H54 (cell line): ENCODE results near the gene ATP13A4.

Source experiments
- DNase-seq: peaks from one replicate; pipeline ENCODE4 v3.0.0; 2011; ENCODE audit warnings: low spot score, mixed read lengths; ENCODE audit not compliant: insufficient read length
- FAIRE-seq: peaks from 3 replicates; lab custom pipeline; 2011; peaks lifted over from hg19 to GRCh38; lab: Jason Lieb, UNC
- POLR2A ChIP-seq: IDR thresholded peaks from 2 replicates; pipeline ENCODE4 v1.6.1; 2011; ENCODE audit warnings: low read depth, mild to moderate bottlenecking, low read length

Gene ATP13A4

DNA sequence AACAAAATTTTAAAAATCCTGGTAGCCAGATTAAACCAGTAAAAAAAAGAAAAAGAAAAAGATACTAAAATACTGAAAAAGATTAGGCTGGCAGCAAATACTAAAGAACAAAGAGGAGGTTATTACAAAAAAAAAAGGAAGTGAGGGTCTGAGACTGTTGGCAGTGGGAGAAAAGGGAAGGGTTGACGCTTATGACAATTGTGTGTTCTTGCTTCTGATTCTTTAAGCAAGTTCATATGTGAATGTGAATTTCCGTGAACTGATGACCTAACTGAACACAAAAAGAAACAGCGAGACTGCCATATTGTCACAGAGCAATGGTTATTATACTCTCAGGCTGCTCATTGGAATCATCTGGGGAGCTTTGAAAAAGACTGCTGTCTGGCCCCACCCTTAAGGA lies 56.5 kb downstream of the ATP13A4 start:
- FAIRE-seq (no peak), DNase-seq (no peak)
- TF ChIP-seq POLR2A = no peak

DNA sequence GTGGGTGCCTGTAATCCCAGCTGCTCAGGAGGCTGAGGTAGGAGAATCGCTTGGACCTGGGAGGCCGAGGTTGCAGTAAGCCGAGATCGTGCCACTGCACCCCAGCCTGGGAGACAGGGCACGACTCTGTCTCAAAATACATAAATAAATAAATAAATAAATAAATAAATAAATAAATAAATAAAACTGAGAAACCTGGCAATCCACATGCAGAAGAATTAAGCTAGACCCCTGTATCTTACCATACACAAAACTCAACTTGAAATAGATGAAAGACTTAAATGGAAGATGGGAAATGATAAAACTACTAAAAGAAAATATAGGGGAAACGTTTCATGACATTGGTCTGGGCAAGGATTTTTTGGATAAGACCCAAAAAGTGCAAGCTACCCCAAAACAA lies 58.0 kb downstream of the ATP13A4 start:
- TF ChIP-seq POLR2A = no peak
- no peak for FAIRE-seq

DNA sequence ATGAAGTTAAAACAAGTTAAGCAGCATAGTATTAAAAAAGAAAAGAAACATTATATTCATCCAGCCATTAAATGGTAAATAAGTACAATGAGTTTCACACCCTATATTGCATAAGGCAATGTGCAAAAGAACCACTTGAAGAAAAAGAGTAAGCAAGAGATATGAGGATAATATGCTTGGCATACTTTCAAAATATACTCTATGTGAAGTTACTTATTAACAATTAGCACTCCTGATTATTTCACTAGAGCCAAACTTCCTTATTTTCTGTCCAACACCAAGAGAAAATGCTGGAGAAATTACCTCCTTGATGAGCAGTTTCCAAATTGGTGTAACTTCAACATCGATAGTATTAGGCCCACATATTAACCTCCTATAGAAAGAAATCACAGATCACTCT lies 63.7 kb downstream of the ATP13A4 start:
- no peak for FAIRE-seq
- no peak for TF ChIP-seq POLR2A

More for the DNA sequence above, 58.0 kb downstream of the ATP13A4 start:
- no peak for DNase-seq

DNA sequence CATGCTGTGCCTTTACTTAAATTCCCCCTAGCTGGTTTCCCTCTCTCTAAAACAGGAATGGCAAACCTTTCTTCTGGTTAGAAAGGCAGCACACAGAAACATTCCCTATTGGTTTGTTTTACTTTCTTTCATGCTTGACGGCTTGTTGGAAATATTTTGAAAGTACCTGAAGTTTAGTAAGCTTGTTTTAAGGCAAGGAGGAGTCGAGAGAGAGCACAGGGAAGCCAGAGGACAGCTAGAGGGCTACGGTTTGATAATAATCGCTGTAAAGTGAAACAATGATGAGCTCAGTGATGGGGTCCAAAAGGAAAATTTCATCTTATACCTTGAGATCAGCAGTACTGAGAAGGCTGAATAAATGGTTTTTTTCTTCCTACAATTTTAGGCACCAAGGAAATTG lies 64.1 kb downstream of the ATP13A4 start:
- FAIRE-seq (no peak), DNase-seq (no peak)
- TF ChIP-seq POLR2A = no peak

More for the DNA sequence above, 63.7 kb downstream of the ATP13A4 start:
- no peak for DNase-seq

DNA sequence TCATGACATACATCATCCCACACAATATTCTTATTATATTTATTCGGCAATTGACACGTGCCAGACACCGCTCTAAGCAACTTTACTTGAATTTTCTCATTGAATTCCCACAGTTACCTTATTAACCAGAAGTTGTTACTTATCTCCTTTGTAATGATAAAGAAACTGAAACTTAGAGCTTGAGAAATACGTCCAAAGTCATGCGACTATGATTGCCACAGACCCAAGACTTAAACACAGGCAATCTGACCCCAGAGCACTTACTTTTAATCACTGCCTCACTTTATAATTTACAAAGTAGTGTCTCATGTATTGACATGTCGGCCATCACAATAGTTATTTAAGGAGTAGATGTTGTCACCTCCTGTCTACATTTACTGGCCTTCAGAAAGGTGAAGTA lies 64.7 kb downstream of the ATP13A4 start:
- no peak for DNase-seq
- FAIRE-seq = no peak
- TF ChIP-seq POLR2A = no peak

GRCh38 chr3:193488741-193489140 lies 66.0 kb downstream of the ATP13A4 start:
- FAIRE-seq (no peak), DNase-seq (no peak)

GRCh38 chr3:193483988-193484539 lies 70.6 kb downstream of the ATP13A4 start:
- DNase-seq (no peak), FAIRE-seq (no peak)
- TF ChIP-seq POLR2A = no peak

More at GRCh38 chr3:193488741-193489140, 66.0 kb downstream of the ATP13A4 start:
- TF ChIP-seq POLR2A = no peak

GRCh38 chr3:193481436-193481835 lies 73.3 kb downstream of the ATP13A4 start:
- no peak for FAIRE-seq

DNA sequence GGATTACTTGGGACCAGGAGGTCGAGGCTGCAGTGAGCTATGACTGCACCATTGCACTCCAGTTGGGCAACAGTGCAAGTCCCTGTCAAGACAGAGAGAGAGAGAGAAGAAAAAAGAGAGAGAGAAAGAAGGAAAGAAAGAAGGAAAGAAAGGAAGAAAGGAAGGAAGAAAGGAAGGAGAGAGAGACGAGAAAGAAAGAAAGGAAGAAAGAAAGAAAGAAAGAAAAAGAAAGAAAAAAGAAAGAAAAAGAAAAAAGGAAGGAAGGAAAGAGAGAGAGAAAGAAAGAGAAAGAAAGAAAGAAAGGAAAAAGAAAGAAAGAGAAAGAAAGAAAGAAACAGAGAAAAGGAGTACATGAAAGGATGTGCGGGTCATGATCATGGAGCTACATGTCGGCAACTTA lies 80.2 kb downstream of the ATP13A4 start:
- DNase-seq (no peak), FAIRE-seq (no peak)
- TF ChIP-seq POLR2A = no peak

More at GRCh38 chr3:193481436-193481835, 73.3 kb downstream of the ATP13A4 start:
- TF ChIP-seq POLR2A = no peak
- no peak for DNase-seq

GRCh38 chr3:193470710-193471109 lies 84.0 kb downstream of the ATP13A4 start:
- FAIRE-seq (no peak), DNase-seq (no peak)

DNA sequence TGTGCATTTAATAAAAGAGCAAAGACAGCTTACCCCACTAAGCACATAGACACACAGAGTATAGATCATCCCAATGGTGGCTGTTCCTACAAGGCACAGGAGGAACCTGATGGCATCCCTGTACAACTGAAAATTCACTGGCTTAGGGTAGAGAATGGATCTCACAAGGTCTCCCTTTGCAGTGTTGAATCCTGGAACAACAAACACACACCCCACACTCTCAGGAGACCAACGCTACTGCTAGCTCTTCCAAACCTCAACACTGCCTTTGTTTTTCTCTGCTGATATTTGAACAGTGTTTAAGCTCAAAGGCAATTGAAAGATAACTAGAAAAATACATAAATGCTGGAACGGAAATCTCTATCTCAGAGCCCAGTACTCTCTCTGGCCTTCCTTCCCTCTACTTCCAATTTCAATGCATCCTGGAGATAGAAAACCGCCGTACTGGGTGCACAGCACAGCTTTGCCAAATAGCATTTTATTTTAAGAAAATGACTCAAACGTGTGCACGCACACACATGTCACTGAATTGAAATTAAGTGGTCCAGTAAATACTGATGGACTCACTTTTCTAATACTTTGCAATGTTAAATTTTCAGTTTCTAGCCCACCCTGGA lies 88.6 kb downstream of the ATP13A4 start:
- no peak for FAIRE-seq
- no peak for DNase-seq
- no peak for TF ChIP-seq POLR2A

More at GRCh38 chr3:193470710-193471109, 84.0 kb downstream of the ATP13A4 start:
- no peak for TF ChIP-seq POLR2A

DNA sequence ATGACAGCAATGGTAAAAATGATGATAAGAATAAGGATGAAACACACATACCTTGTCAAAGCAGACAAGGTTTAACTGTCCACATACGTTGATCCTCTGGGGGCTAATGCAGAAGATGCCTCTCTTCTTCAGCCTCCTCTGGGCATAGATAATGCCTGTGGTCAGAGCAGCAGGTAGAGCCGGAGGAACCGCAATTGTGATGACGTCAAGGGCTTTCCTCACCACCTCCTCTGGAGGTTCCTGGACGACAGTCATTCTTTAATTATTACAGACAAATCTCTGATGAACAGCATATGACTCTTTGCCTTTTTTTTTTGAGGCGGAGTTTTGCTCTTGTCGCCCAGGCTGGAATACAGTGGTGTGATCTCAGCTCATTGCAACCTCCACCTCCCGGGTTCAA lies 89.8 kb downstream of the ATP13A4 start:
- DNase-seq (no peak), FAIRE-seq (no peak)
- no peak for TF ChIP-seq POLR2A

- no peak for DNase-seq
- FAIRE-seq = no peak
- TF ChIP-seq POLR2A = no peak
These were observed 97.2 kb downstream of the ATP13A4 start for GRCh38 chr3:193457526-193457925.

GRCh38 chr3:193452338-193452737 lies 102.4 kb downstream of the ATP13A4 start:
- DNase-seq (no peak), FAIRE-seq (no peak)
- TF ChIP-seq POLR2A = no peak

DNA sequence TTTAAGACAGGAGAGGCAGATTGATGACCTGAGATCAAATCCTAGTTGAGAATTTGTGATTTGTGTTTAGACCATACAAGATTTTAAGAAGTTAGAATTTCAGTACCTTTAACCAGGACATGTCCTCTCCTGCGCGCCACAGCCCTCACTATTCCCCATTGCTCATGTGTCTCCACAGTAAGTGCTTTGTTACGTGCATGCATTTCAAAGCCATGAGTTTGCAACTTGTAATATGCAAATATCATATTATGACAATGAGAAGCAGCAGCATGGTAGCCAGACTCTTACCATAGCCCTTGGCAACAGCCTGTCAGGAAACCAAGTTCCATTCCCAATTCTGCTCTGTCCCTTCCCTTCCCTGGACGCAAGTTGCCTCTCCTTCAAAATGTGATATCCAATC lies 102.8 kb downstream of the ATP13A4 start:
- FAIRE-seq (no peak), DNase-seq (no peak)
- no peak for TF ChIP-seq POLR2A

DNA sequence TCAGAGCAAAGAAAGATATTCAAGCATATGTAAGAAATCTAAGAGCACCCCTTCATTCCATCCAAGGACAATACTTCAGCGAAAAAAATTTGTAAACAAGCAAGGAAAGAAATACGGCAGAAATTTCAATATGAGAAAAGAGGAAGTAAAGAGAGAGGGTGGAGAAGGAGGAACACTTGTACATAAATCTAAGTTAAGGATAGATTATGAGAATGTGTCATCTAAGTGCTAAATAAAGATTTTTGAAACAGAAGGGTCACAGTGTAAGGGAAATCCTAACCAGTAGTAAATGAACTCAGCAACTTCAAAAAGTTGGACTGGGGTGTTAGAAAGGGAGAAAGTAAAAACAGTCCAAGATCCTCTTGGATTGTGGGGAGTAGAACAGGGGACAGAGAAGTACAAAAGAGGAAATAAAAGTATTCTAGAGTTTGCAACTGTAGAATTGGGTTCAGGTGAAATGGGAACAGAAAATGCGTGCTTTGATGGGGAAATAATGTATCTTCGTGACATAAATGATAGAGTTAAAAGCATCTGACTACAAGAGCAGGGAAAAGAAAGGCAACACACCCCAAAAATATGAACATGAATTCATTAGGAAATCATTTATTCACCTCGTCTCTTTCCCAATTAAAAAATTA lies 107.6 kb downstream of the ATP13A4 start:
- no peak for DNase-seq
- no peak for TF ChIP-seq POLR2A

More for the DNA sequence above, 107.6 kb downstream of the ATP13A4 start:
- FAIRE-seq = no peak
